ENCODE results near the gene SUGP1. TPM values are rescaled to one million over a fixed set of nuclear protein-coding genes. Genes with fewer than 3 reads are reported as not detected.

SUGP1 gene
- 40.7 to 50.1 TPM (median 45.0 TPM) in 3 replicates for total RNA-seq
- long read RNA-seq, transcript SUGP1-201 (14 exons, 2,423 nt), result major isoform, 27 of 49 reads
- long read RNA-seq, partial matches to known transcripts, result 9 of 49 reads
- long read RNA-seq, other reads (novel, unspliced or antisense), result 11 of 49 reads

DNA sequence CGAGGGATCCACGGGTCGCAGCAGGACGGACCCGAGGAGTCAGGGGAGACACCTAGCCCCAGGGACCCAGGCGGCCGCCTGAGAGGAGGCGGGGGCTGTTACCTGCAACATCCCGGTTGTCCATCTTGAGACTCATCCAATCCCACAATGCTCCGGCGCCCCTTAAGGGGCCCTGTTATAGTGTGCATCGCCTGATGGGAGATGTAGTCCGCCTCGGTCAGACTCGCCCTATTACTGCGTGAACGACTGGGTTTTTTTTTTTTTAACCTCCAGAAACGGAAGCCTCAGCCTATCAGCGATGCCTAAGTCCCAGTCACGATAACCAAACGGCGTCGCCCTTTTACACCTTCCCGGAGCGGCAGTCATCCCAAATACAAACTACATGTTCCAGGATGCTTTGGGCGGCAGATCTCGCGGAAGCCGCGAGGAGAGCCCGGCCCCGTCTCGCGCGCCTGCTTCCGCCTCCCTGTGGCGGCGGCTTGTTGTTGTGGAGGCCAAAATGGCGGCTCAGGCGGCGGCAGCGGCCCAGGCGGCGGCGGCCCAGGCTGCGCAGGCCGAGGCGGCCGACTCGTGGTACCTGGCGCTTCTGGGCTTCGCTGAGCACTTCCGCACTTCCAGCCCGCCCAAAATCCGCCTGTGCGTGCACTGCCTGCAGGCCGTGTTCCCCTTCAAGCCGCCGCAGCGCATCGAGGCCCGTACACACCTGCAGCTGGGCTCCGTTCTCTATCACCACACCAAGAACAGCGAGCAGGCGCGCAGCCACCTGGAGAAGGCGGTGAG lies at the start of gene SUGP1, which contains the start of gene MAU2:
TSS of gene SUGP1 (minus strand) at position 149 of the 780 bp plus-strand sequence. CDS start at position 136, 13 bp downstream.
TSS of gene MAU2 (plus strand) at position 469 of the 780 bp plus-strand sequence. CDS start at position 500, 31 bp downstream.
- DNase-seq (ENCODE audit: low spot score), result peak; percentile 94

DNA sequence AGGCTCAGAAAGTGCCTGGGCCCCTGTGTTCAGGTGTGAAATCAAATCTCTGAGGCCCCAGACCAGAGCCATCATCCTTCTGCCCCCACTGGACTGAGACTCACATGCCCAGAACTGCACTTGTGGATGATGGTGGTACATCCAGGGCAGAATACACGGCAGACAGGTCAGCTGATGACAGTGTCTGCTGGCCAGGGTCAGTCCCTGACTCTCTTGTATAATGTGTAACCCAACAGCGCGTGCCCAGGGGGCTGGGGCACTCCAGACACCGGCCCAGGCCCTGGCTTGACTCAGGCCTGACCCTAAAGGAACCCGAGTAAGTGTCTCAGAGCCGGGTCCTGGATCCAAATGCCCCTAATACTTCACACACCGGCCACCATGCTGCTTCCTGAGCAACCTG lies 47.8 kb upstream of the SUGP1 start:
- TF ChIP-seq, protein P1, sequence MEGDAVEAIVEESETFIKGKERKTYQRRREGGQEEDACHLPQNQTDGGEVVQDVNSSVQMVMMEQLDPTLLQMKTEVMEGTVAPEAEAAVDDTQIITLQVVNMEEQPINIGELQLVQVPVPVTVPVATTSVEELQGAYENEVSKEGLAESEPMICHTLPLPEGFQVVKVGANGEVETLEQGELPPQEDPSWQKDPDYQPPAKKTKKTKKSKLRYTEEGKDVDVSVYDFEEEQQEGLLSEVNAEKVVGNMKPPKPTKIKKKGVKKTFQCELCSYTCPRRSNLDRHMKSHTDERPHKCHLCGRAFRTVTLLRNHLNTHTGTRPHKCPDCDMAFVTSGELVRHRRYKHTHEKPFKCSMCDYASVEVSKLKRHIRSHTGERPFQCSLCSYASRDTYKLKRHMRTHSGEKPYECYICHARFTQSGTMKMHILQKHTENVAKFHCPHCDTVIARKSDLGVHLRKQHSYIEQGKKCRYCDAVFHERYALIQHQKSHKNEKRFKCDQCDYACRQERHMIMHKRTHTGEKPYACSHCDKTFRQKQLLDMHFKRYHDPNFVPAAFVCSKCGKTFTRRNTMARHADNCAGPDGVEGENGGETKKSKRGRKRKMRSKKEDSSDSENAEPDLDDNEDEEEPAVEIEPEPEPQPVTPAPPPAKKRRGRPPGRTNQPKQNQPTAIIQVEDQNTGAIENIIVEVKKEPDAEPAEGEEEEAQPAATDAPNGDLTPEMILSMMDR (IDR thresholded peaks at IDR 0.05), result no peak
- no peak for DNase-seq (ENCODE audit: low spot score)
- H3K36me3 Mint-ChIP-seq (ENCODE audit: low read depth), result no peaks in the 10 kb centered on the region
- peaks cover 13% of the 10 kb centered on the region for H3K4me1 Mint-ChIP-seq (ENCODE audit: low read depth)
- H3K9me3 Mint-ChIP-seq (ENCODE audit: low read depth), result no peaks in the 10 kb centered on the region
- H3K4me3 Mint-ChIP-seq (ENCODE audit: unreplicated experiment), result no peak overlapping the region
- no peaks in the 10 kb centered on the region for H3K27me3 Mint-ChIP-seq (ENCODE audit: low read depth)
- H3K27ac Mint-ChIP-seq (ENCODE audit: unreplicated experiment), result no peak overlapping the region

More for the DNA sequence above, at the start of gene SUGP1, which contains the start of gene MAU2:
- Mint-ChIP-seq H3K4me1 (ENCODE audit: low read depth) (peaks cover 28% of the 10 kb centered on the region), H3K9me3 (ENCODE audit: low read depth) (no peaks in the 10 kb centered on the region), H3K27me3 (ENCODE audit: low read depth) (no peaks in the 10 kb centered on the region), H3K36me3 (ENCODE audit: low read depth) (peaks cover 14% of the 10 kb centered on the region), H3K27ac (ENCODE audit: unreplicated experiment) (peak within 1 kb of the TSS; percentile 99), H3K4me3 (ENCODE audit: unreplicated experiment) (peak within 1 kb of the TSS; percentile 95)
- TF ChIP-seq, protein P1 (IDR thresholded peaks at IDR 0.05), result peak; percentile 48

DNA sequence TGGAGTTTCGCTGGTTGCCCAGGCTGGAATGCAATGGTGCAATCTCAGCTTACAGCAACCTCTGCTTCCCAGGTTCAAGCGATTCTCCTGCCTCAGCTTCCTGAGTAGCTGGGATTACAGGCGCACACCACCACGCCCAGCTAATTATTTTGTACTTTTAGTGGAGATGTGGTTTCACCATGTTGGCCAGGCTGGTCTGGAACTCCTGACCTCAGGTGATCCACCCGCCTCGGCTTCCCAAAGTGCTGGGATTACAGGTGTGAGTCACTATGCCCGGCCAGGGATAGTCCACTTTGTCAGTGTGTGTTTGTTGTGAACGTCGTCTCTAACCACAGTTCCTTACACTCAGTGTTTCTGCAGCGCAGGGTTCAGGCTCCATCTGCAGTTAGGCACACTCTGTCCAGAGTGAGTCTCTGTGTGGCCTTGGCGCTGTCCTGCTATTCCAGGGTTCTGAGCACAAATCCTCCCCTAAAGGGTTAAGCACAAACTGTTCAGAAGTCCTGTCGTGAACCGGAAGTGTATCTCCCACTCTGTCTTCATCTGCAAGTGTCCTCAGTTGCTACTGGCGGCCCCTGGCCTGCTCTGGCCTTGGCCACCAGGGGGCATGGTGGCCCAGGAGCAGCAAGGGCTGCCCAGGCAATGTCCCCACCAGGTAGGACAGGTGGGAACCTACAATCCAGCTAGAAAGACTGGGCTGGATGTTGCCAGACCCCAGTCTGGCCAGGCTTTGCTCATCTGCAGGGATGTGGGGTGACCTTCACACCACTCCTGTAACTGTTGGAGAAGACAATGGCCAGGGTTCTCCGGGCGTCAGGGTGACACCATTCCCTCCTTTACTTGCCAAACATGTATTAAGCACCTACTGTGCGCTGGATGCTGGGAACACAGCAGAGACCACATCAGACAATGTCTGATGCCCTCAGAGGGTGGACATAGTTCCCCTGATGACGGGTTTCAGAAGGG lies 46.4 kb upstream of the SUGP1 start:
- no peak for DNase-seq (ENCODE audit: low spot score)
- H3K9me3 Mint-ChIP-seq (ENCODE audit: low read depth), result no peaks in the 10 kb centered on the region

GRCh38 chr19:19362075-19362474 lies 41.8 kb upstream of the SUGP1 start:
- peaks cover 14% of the 10 kb centered on the region for H3K4me1 Mint-ChIP-seq (ENCODE audit: low read depth)
- H3K27ac Mint-ChIP-seq (ENCODE audit: unreplicated experiment), result peak overlapping the region; percentile 45
- TF ChIP-seq, protein P1 (IDR thresholded peaks at IDR 0.05), result no peak
- H3K9me3 Mint-ChIP-seq (ENCODE audit: low read depth), result no peaks in the 10 kb centered on the region
- DNase-seq (ENCODE audit: low spot score), result no peak
- peaks cover 3% of the 10 kb centered on the region for H3K36me3 Mint-ChIP-seq (ENCODE audit: low read depth)
- no peaks in the 10 kb centered on the region for H3K27me3 Mint-ChIP-seq (ENCODE audit: low read depth)
- no peak overlapping the region for H3K4me3 Mint-ChIP-seq (ENCODE audit: unreplicated experiment)

More for the DNA sequence above, 46.4 kb upstream of the SUGP1 start:
- peaks cover 9% of the 10 kb centered on the region for H3K4me1 Mint-ChIP-seq (ENCODE audit: low read depth)
- no peaks in the 10 kb centered on the region for H3K36me3 Mint-ChIP-seq (ENCODE audit: low read depth)
- H3K27me3 Mint-ChIP-seq (ENCODE audit: low read depth), result no peaks in the 10 kb centered on the region
- TF ChIP-seq, protein P1 (IDR thresholded peaks at IDR 0.05), result peak; percentile 96
- no peak overlapping the region for H3K27ac Mint-ChIP-seq (ENCODE audit: unreplicated experiment)
- H3K4me3 Mint-ChIP-seq (ENCODE audit: unreplicated experiment), result no peak overlapping the region
